PFSK-1 (cell line): ENCODE results near the gene MTRF1L.

Experiments
- POLR2AphosphoS5 ChIP-seq: IDR thresholded peaks from 2 replicates; pipeline ENCODE4 v1.6.1; 2012; ENCODE audit warnings: low read depth, mild to moderate bottlenecking, control low read depth, low read length, moderate library complexity
- REST ChIP-seq, 2 experiments: IDR thresholded peaks; 2 replicates each; pipeline versions ENCODE4 v1.6.1 to v1.8.0; 2011 to 2012; ENCODE audit warnings: low read depth in 2 of 2, low read length in 2 of 2, control low read depth in 1 of 2, inconsistent platforms in 1 of 2, mild to moderate bottlenecking in 1 of 2, moderate library complexity in 1 of 2; ENCODE audit not compliant: insufficient read depth in 1 of 2
- TAF1 ChIP-seq: IDR thresholded peaks from 2 replicates; pipeline ENCODE4 v1.6.1; 2012; ENCODE audit warnings: low read length, control low read depth, borderline replicate concordance; ENCODE audit not compliant: insufficient read depth

- TF ChIP-seq POLR2AphosphoS5, result no peak
- no peak for TF ChIP-seq REST (IDR thresholded peaks at IDR 0.05; ENCODE audit: insufficient read depth in 1 of 2, low read depth in 2 of 2, low read length in 2 of 2)
- no peak for TF ChIP-seq TAF1
Observed at GRCh38 chr6:153028286-153028685, 25.8 kb upstream of the MTRF1L start.
